Esophagus muscularis mucosa (tissue), 4 donors: ENCODE measurements around the gene GLA. TPM values are rescaled to one million over a fixed set of nuclear protein-coding genes. Genes with fewer than 3 reads are reported as not detected.

Experiments used
- DNase-seq: peaks from one replicate; pipeline ENCODE4 v3.0.0-alpha.2; 2017; ENCODE audit errors: extremely low spot score
- H3K27ac ChIP-seq, 4 donors: fragments of 200-600 bp; sonication (generic); replicated peaks in 1 of 4; 1 replicate in 3 of 4; 2 replicates in 1 of 4; pipeline ENCODE4 v1.5.1; 2016 to 2019; ENCODE audit warnings: mild to moderate bottlenecking in 1 of 4
- H3K27me3 ChIP-seq, 4 donors: fragments of 200-600 bp; sonication (generic); one replicate each; pipeline versions ENCODE4 v1.5.1 to v1.6.0; 2016 to 2019
- H3K36me3 ChIP-seq, 4 donors: fragments of 200-600 bp; sonication (generic); one replicate each; pipeline ENCODE4 v1.5.1; 2016 to 2019
- H3K4me1 ChIP-seq, 4 donors: fragments of 200-600 bp; sonication (generic); one replicate each; pipeline ENCODE4 v1.5.1; 2016 to 2019
- H3K4me3 ChIP-seq, 4 donors: fragments of 200-600 bp; sonication (generic); 1 replicate in 2 of 4; 2 replicates in 2 of 4; pipeline ENCODE4 v1.5.1; 2016 to 2019; ENCODE audit warnings: mild to moderate bottlenecking in 4 of 4, moderate library complexity in 1 of 4
- H3K9me3 ChIP-seq, 4 donors: fragments of 200-600 bp; sonication (generic); 1 replicate in 3 of 4; 2 replicates in 1 of 4; pipeline ENCODE4 v1.5.1; 2016 to 2019
- EP300 ChIP-seq: sonication (generic); formaldehyde crosslinking; IDR thresholded peaks from one replicate; pipeline ENCODE4 v1.6.1; 2017; ENCODE audit warnings: antibody characterized with exemption
- POLR2A ChIP-seq: fragments of 450-650 bp; IDR thresholded peaks from one replicate; pipeline ENCODE4 v1.6.1; 2017; ENCODE audit warnings: antibody characterized with exemption, moderate library complexity, mild to moderate bottlenecking, low read depth
- POLR2AphosphoS5 ChIP-seq, 2 donors: sonication (generic); formaldehyde crosslinking; IDR thresholded peaks; one replicate each; pipeline ENCODE4 v1.6.1; 2017; ENCODE audit warnings: antibody characterized with exemption in 2 of 2
- WGBS: methylation state at CpG from one replicate; pipeline ENCODE4 v1.1.5; 2018; 5-methylcytosine and 5-hydroxymethylcytosine counted together
- intact Hi-C: fragments of 100-400 bp; cut with DNase I; formaldehyde crosslinking; loops from one replicate; pipeline ENCODE4 v1.15.1; 2023
- total RNA-seq, 4 donors: library from RNA; depleted of rRNA; stranded (reverse); fragments of >200 nt; gene quantifications; one replicate each; pipeline versions ENCODE4 v1.1.0 to v1.2.1, GENCODE V29; 2016
- TF ChIP-seq, protein P1 (sequence below), 3 experiments: fragments of 200-600 bp in 2 of 3; fragments of 450-650 bp in 1 of 3; sonication (generic) in 2 of 3; IDR thresholded peaks; one replicate each; pipeline ENCODE4 v1.5.1; 2017 to 2019; ENCODE audit warnings: antibody characterized with exemption in 3 of 3, mild to moderate bottlenecking in 2 of 3, moderate library complexity in 1 of 3

The GLA gene
- total RNA-seq, 4 donors from 2014 or later: 8.7 to 17.7 (median 15.9) TPM

DNA sequence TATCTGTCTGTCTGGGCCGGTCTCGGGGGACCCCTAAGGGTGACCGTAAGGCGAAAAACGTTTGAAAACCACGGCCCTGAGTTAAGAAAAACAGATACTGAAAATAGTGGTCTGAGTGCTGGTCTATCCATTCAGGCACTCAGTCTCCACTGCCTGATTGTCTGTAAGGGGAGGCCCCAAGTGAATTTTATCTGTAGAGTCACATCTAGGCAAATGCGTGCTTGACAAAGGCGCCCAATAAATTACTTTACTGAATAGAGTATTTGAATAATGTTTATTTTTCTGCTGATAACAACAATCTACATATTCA, 762 bp upstream of the GLA start:
- 37% methylated on average over 8 of the region's 8 CpGs for WGBS
- intact Hi-C loops: no loop called here
- peak overlapping the region; percentile 83 to 93 (median 88) for H3K27ac ChIP-seq

GRCh38 chrX:101407167-101407747, 468 bp downstream of the GLA start:
- H3K27ac ChIP-seq: peak overlapping the region; percentile 83 to 93 (median 88)
- H3K27me3 ChIP-seq: no peaks in the 10 kb centered on the region
- intact Hi-C loops: no loop called here
- 26% methylated on average over 15 of the region's 15 CpGs for WGBS
- peak overlapping the region; percentile 62 to 66 (median 64) for H3K4me3 ChIP-seq
- no peak for DNase-seq
- peaks cover 2 to 11% (median 4%) of the 10 kb centered on the region in 4 donors for H3K36me3 ChIP-seq
- no peak for TF ChIP-seq EP300
- no peak for TF ChIP-seq POLR2A
- no peak for TF ChIP-seq POLR2AphosphoS5 (IDR thresholded peaks at IDR 0.05)
- TF ChIP-seq, protein P1, sequence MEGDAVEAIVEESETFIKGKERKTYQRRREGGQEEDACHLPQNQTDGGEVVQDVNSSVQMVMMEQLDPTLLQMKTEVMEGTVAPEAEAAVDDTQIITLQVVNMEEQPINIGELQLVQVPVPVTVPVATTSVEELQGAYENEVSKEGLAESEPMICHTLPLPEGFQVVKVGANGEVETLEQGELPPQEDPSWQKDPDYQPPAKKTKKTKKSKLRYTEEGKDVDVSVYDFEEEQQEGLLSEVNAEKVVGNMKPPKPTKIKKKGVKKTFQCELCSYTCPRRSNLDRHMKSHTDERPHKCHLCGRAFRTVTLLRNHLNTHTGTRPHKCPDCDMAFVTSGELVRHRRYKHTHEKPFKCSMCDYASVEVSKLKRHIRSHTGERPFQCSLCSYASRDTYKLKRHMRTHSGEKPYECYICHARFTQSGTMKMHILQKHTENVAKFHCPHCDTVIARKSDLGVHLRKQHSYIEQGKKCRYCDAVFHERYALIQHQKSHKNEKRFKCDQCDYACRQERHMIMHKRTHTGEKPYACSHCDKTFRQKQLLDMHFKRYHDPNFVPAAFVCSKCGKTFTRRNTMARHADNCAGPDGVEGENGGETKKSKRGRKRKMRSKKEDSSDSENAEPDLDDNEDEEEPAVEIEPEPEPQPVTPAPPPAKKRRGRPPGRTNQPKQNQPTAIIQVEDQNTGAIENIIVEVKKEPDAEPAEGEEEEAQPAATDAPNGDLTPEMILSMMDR (IDR thresholded peaks at IDR 0.05): no peak
- H3K4me1 ChIP-seq: peaks cover 1 to 44% (median 29%) of the 10 kb centered on the region in 4 donors
- H3K9me3 ChIP-seq: no peaks in the 10 kb centered on the region

More for the DNA sequence above, 762 bp upstream of the GLA start:
- H3K27me3 ChIP-seq: no peaks in the 10 kb centered on the region
- H3K36me3 ChIP-seq: peaks cover 7 to 14% (median 9%) of the 10 kb centered on the region in 4 donors
- peak overlapping the region; percentile 62 to 66 (median 64) for H3K4me3 ChIP-seq
- DNase-seq: no peak
- H3K4me1 ChIP-seq: peaks cover 3 to 50% (median 36%) of the 10 kb centered on the region in 4 donors
- TF ChIP-seq, protein P1 (IDR thresholded peaks at IDR 0.05): no peak
- no peak for TF ChIP-seq POLR2AphosphoS5 (IDR thresholded peaks at IDR 0.05)
- H3K9me3 ChIP-seq: no peaks in the 10 kb centered on the region

GRCh38 chrX:101399825-101400224, 7.9 kb downstream of the GLA start:
- TF ChIP-seq POLR2AphosphoS5 (IDR thresholded peaks at IDR 0.05) (no peak), EP300 (no peak), POLR2A (no peak)
- TF ChIP-seq, protein P1 (IDR thresholded peaks at IDR 0.05): no peak
- intact Hi-C loops: no loop called here
- no peak for DNase-seq
- Histone ChIP-seq H3K27me3 (no peaks in the 10 kb centered on the region), H3K27ac (no peak overlapping the region), H3K9me3 (no peaks in the 10 kb centered on the region), H3K4me1 (no peaks in the 10 kb centered on the region), H3K36me3 (peaks cover 0 to 40% (median 8%) of the 10 kb centered on the region in 4 donors), H3K4me3 (no peak overlapping the region)
- 89% methylated on average over 4 of the region's 4 CpGs for WGBS

- Histone ChIP-seq H3K9me3 (no peaks in the 10 kb centered on the region), H3K27ac (no peak overlapping the region), H3K36me3 (peaks cover 0 to 40% (median 8%) of the 10 kb centered on the region in 4 donors), H3K27me3 (no peaks in the 10 kb centered on the region), H3K4me3 (no peak overlapping the region), H3K4me1 (no peaks in the 10 kb centered on the region)
- WGBS: 76% methylated on average over 4 of the region's 4 CpGs
- TF ChIP-seq EP300: no peak
- no peak for TF ChIP-seq POLR2A
- TF ChIP-seq POLR2AphosphoS5 (IDR thresholded peaks at IDR 0.05): no peak
- TF ChIP-seq, protein P1 (IDR thresholded peaks at IDR 0.05): no peak
- intact Hi-C loops: no loop called here
- DNase-seq: no peak
Observed at GRCh38 chrX:101398694-101399093, 9.0 kb downstream of the GLA start.

GRCh38 chrX:101397779-101398178, 9.9 kb downstream of the GLA start:
- TF ChIP-seq POLR2AphosphoS5 (IDR thresholded peaks at IDR 0.05) (no peak), POLR2A (no peak), EP300 (no peak)
- TF ChIP-seq, protein P1 (IDR thresholded peaks at IDR 0.05): no peak
- WGBS: 47% methylated on average over 4 of the region's 4 CpGs

More at GRCh38 chrX:101397779-101398178, 9.9 kb downstream of the GLA start:
- intact Hi-C loops: no loop called here
- H3K36me3 ChIP-seq: peaks cover 0 to 38% (median 6%) of the 10 kb centered on the region in 4 donors
- H3K4me3 ChIP-seq: no peak overlapping the region
- no peaks in the 10 kb centered on the region for H3K4me1 ChIP-seq
- H3K27me3 ChIP-seq: no peaks in the 10 kb centered on the region
- no peak overlapping the region for H3K27ac ChIP-seq
- no peaks in the 10 kb centered on the region for H3K9me3 ChIP-seq
- DNase-seq: no peak
